EL (cell line): ENCODE data around the gene ZBTB3.
A peak's percentile ranks its signal among the peaks of the same experiment; 100 is the strongest.
"Not testable (repeated sequence)": the region's sequence is repeated elsewhere in the genome, so short reads cannot be mapped to it uniquely, and the experiment has no call there.

ENCODE experiments used
- DNase-seq: peaks from one replicate; pipeline ENCODE4 v3.0.0-alpha.2; 2016

Gene ZBTB3

DNA sequence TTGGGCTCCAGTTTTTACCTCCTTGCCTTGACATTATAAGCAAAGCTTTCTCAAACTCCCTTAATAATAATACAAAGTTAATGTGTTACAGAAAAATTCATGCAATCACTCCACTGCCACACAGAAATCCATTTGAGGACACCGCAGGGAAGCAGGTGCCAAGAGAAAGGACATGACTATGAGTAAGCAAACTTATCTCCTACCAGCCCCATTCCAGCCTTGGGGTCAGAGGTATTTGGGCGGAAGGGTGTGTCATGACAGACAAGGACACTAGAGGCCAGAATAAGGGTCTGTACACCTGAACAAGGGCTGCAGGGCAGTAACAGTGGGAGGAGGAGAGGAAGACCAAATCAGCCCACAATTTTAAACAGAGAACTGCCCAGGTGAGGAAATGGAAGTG, 40.6 kb downstream of the ZBTB3 start:
- no peak for DNase-seq

DNA sequence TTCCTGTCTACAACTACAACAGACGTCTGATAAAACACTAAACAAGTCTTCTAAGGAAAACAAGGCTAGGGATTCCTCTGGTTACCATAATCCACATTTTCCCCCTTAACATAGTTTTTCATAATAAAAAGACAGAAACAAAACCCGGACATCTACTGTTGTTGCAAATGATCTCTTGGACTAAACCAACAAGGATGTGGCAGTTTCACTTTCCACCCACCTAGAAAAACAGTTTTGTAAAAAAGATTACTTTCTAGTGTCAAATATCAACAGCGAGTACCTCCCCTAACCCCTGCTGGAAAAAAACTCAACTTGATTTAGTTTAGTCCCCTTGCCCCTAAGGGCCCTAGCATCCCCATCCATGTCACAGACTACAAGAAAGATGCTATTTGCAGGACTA, 41.1 kb downstream of the ZBTB3 start:
- no peak for DNase-seq

DNA sequence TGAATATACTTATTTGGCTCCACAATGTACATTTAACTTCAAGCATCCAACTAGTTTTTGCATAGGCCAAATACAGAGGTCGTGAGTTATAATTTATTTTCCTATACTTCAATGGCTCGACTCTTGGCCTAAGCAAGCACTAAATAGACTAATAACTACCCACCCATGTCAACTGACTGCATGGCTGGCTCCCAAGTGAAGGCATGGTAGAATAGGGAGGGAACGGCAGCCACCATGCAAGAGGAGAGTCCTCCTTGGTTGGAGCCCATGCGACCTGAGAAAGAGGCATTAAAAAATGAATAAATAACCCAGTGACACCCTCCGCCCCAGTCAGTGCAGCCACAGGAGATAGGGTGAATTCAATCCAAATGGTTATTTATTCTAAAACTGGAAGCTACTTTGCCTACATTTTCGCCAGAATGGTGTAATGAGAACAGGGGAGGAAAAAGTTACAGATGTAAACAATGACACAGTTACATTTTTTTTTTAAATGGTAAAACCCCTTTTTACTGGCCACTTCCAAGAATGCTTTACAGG, 41.6 kb downstream of the ZBTB3 start:
- DNase-seq = no peak

DNA sequence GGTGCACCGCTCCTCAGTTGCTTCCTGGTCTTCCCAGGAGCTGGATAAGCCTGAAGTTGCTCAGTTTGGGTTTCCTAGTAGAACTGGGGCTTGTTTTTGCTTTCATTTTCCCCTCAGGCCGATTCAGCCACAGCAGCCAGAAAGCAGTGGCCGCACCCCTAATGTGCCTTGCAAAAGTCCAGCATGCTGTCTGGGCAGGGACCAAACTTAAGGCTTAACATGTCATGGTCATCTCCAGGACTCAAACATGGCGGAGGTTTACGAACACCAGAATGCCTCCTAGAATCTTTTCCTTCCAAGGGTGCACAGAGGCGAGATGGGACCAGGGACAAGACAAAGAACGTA, 44.0 kb downstream of the ZBTB3 start:
- DNase-seq = peak; percentile 60

DNA sequence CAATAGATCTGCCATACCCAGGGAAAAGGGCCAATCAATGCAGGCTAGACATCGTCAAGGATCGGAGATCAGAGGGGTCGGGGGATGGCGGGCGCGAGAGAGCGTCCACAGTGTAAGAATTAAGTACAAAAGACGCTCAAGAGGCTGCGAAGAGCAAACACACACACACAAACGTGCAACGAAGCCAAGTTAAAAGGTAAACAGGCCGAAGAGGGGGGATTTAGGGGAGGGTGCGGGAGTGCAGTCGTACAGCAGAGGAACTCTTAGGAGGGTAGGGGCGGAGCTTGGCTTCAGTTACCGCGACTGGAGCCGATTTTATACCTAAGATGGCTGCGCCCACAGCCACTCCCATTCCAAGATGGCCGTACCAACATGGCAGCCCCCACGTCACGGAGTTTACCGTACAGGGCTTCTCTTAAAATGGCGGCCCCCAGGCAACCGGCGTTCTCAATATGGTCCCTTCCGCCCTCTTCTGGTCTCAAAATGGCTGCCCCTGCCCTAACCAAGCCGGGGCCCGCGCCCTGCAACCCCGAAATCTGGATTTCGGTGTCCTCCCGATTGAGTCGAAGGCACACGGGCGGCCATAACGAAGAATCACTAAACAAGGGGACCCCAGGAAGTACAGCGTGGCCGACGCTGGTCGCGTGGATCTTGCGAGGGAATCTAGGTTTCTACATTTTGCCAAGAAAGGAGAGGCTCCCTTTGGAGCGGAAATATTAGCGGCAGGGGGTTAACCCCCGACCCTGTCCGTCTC, 44.5 kb downstream of the ZBTB3 start:
- peak; percentile 98 for DNase-seq

DNA sequence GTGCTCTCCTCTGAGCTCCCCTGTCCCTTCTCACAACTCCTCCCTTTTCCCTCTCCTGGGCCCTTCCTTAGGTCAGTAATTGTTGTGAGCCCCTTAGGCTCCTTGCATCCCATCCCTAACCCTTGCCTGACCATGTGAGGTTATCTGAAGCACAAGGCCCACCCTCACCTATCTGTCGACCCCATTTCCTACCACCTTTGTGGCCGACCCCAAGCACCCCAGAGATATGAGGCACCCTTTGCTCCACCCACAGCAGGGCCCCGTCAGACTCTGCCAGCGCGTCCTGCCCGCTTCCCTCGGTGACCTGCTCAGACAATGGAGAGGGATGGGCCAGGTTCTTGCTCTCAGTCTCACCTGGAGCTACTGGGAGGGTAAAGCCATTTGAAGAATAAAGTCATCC, 45.2 kb downstream of the ZBTB3 start:
- no peak for DNase-seq

DNA sequence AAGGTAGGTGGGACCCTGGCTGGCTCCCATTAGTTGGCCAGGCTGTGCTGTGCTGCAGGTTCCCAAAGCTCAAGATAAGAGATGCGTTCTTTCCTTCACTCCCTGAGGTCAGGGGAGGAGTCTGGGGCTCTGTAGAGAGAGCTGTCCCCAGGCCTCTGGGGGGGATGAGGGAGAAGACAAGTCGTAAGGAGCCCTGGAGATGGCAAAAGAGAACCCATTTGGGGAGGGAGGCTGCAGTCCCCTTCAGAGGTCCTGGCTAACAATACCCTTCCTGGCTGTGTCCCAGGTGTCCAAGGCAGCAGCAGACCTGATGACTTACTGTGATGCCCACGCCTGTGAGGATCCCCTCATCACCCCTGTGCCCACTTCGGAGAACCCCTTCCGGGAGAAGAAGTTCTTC, 45.6 kb downstream of the ZBTB3 start:
- no peak for DNase-seq

DNA sequence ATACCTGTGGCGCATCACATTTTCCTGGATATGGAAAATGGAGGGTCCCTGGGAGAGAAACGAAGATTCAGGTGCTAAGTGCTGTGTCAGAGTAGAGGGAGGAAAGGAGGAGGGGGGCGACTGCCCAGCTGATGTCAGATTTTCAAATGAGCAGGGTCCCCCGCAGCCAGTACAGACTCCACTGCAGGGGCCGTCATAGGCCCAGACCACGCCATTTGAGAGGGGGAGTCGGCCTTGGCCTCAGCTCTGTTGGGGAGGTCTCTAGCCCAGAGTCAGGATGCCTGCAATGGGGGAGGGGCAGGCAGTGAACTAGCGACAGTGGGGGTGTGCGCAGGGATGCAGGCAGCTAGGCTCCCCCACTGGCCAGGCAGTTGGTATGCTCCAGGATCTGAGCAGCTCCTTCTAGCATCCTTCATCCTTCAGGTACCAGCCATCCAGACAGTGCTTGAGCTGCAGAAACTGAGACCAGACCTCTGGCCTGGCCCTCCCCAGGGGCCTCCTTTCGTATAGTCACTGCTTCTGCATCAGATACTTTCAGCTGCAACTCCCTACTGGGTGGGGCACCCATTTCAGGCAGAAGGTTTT, 46.6 kb downstream of the ZBTB3 start, which contains the start of the genes BSCL2 and GNG3:
TSS of gene BSCL2 (minus strand) at position 148 of the 585 bp plus-strand sequence. CDS start 229 bp downstream, outside the sequence.
TSS of gene GNG3 (plus strand) at position 400 of the 585 bp plus-strand sequence. CDS start 620 bp downstream, outside the sequence.
- no peak for DNase-seq

DNA sequence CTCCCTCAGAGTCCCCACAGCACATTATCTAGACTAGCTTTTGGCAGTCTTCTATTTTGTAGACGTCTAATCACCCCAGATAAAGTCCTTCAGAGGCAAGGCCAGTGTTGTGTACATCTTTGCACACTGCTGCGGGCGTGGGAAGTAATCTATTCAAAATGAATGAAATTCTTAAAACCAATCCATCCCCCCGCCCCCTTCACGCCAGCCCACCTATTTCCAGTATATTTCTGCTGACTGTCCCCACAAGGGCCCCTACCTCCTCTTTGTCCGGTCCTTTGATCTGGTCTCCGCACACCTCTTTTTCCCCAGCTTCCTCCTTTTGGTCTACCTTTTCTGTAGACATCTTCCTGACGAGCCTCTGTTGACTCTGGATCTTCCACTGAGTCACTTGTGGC, 47.1 kb downstream of the ZBTB3 start:
- DNase-seq = no peak

DNA sequence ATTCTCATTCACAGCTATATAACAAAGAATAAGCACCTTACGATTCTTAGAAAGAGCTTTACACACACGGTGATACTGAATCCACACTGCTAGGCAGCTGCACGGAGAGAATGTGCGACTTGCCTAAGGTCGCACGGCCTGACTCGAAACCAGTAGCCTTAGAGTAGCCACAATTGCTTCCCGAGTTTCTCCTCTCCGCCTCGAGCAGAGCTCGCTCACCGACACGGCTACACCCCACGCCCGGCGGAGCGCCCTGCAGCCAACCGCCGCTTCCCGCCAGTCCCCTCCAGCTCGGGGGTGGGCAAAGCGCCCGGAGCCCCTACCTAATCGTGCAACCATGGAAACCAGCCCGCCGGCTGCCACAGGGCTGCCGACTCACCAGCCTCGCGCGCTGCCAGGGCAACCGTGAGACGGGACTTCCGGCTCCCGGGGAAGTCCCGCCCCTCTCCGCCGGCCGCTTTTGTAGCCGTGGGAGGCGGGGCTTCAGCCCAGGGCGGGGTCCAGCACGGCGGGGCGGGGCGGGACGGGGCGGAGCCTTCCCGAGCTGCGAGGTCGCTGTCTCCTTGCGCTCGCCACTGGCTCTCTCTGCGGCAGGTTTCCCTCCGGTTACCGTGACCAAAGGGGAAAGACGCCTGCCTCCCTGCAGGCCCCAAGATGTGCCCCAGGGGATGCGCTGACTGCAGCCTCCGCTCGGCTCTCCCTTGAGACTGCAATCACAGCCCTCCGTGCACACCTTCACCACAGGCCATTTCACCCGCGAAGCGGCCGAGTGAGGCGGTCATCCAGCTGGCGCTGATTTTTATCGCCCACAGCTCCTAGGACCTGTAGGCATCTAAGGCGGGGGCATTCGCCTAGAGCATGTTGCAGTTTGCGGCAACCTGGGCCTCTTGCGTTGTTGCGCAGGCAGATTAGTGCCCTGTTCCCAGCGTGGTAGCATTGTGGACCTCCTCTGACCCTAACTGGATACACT, 47.8 kb downstream of the ZBTB3 start:
- peak; percentile 95 for DNase-seq

DNA sequence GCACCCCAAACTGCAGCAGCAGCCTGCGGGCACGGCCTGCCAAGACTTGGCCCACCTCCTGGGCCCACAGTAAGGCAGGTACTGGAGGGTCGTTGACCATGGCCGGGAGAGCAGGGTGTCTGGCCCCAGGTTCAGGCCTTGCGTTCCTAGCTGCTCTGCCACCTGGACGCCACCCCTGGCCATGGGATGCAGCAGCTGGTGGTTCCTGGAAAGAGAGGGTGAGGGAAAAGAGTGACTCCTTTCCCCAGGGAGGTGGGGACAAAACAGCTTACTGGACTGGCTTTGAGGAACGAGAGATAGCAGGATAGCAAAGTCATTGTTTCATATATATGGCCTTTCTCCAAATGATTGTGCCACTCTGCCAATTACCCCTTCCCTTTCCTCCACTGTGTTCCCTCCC, 48.5 kb downstream of the ZBTB3 start:
- no peak for DNase-seq

DNA sequence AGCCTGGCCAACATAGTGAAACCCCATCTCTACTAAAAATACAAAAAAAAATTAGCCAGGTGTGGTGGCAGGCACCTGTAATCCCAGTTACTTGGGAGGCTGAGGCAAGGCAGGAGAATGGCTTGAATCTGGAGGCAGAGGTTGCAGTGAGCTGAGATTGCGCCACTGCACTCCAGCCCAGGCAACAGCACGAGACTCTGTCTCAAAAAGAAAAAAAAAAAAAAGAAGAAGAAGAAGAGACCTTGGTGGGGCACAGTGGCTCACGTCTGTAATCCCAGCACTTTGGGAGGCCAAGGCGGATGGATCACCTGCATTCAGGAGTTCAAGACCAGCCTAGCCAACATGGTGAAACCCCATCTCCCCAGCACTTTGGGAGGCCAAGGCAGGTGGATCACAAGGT, 50.0 kb downstream of the ZBTB3 start:
- DNase-seq = not testable (repeated sequence)

DNA sequence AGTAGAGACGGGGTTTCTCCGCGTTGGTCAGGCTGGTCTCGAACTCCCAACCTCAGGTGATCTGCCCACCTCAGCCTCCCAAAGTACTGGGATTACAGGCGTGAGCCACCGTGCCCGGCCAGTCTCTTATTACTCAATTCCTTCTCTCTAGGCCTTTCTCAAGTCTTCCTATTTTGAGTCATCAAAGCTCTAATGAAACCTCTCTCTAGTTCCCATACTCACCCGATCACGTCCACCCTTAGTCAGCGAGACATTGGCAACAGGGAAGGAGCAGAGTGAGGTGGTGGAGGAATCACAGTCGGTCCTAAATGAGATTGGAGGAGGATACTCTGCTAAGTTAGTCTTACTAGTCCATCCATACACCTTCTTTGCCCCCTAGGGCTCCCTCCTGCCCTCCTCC, 51.7 kb downstream of the ZBTB3 start:
- DNase-seq = no peak
